H54 (cell line): ENCODE measurements around the gene HMHB1.

Source experiments
- DNase-seq: peaks from one replicate; pipeline ENCODE4 v3.0.0; 2011; ENCODE audit warnings: low spot score, mixed read lengths; ENCODE audit not compliant: insufficient read length
- FAIRE-seq: peaks from 3 replicates; lab custom pipeline; 2011; peaks lifted over from hg19 to GRCh38; lab: Jason Lieb, UNC
- POLR2A ChIP-seq: IDR thresholded peaks from 2 replicates; pipeline ENCODE4 v1.6.1; 2011; ENCODE audit warnings: low read depth, mild to moderate bottlenecking, low read length

Gene HMHB1

GRCh38 chr5:143812085-143812705 is at the start of gene HMHB1:
Gene HMHB1 (plus strand): TSS chr5:143812161.
- no peak for FAIRE-seq
- DNase-seq = no peak
- TF ChIP-seq POLR2A = no peak

- no peak for TF ChIP-seq POLR2A
- DNase-seq (no peak), FAIRE-seq (no peak)
Measured at GRCh38 chr5:143762636-143763220, 49.2 kb upstream of the HMHB1 start.

DNA sequence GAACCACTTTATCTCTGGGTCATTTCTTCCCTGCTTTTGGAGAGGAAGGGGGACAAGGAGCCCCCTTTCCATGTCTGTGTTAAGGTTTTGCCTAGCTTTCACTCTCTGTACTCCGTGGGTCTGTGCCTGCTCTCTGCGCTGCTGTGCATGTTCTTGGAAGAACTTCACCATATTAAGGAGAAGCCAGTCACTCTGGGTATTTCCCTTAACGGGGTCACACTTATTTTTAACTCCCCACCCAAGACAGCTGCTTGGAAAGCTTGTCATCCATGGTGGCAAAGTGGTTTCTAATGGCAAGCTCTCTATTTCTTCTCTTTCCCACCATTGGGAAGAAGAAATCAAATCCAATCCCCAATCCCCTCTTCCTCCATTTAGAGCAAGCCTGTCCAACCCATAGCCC is 44.8 kb upstream of the HMHB1 start:
- DNase-seq = no peak
- TF ChIP-seq POLR2A = no peak
- FAIRE-seq = no peak

- DNase-seq = no peak
- no peak for TF ChIP-seq POLR2A
- no peak for FAIRE-seq
Measured at GRCh38 chr5:143769026-143769786, 42.8 kb upstream of the HMHB1 start.

DNA sequence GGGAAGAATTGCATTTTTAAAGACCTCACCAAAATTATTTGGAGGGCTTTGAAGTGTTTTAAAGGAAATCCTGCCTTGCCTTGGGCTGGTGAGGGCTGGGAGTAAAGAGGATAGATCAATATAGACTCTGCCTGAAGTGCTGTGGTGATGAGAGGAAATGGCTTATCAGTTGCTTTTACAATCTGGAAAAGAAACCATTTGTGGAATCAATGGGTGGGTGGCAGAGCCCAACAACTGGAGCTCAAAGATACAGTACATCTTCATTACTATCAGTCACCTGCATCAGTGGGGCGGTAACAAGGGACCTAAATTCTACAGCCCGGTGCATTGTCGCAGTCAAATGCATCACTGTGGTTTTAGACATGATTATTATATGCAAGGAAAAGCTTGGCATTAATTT is 41.5 kb upstream of the HMHB1 start:
- FAIRE-seq = no peak
- no peak for TF ChIP-seq POLR2A
- no peak for DNase-seq

- FAIRE-seq (no peak), DNase-seq (no peak)
- TF ChIP-seq POLR2A = no peak
Measured at GRCh38 chr5:143771189-143771588, 40.8 kb upstream of the HMHB1 start.

DNA sequence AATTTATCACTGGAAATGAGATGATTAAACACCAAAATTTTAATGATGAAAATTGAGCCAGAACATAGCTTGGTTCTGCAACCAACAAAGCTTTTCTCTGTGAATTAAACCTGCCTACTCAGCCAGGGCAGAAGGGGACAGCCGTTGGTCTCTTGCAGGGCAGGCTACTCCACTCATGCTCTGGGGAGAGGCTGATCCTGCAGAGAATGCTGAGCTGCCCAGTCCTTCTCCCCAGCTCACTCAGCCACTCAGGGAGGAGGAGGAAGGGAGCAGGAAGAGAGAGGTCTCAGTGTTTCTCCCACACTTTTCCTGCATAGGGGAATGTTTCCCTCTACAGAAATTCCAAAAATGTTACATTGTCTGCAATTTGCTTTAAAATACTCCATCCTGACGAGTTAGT is 40.4 kb upstream of the HMHB1 start:
- TF ChIP-seq POLR2A = no peak
- DNase-seq (no peak), FAIRE-seq (no peak)

DNA sequence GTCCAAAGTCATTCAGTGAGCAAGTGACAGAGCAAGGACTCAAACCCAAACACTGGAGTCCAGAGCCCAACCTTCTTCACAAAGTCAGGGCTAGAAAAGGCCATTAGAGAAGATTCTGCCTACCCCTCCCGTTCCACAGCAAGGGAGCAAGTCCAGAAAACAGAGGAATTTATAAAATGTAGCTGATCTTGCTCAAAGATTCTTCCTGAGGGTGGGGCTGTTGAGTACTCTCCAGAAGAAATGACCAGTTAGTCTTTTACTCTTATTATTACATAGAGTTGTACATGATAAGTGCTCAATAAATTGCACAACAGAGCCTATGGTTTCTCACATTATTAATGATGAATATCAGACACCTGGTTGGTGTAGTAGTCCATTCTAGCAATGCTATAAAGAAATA is 39.3 kb upstream of the HMHB1 start:
- FAIRE-seq (no peak), DNase-seq (no peak)
- no peak for TF ChIP-seq POLR2A

- FAIRE-seq = peak; percentile 60
- no peak for TF ChIP-seq POLR2A
- DNase-seq = peak; percentile 10
Measured at GRCh38 chr5:143775258-143775657, 36.7 kb upstream of the HMHB1 start.

DNA sequence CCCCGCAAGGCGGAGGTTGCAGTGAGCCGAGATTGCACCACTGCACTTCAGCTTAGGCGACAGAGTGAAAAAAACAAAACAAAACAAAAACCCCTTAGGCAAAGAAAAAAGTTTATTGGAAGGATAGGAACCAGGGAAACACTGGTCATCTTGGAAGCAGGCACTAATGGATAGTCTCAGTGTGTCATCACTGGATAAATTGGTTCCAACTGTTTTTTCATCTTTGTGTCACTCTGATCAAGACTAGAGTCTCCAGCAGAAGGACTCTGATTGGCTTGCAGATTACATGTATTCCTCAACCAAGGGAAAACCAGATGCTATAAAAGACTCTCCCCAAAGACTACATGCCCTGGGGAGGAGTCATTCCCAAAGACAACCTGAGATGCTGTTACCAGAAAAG is 35.0 kb upstream of the HMHB1 start:
- no peak for DNase-seq
- FAIRE-seq = no peak
- TF ChIP-seq POLR2A = no peak

- DNase-seq (no peak), FAIRE-seq (no peak)
- no peak for TF ChIP-seq POLR2A
Measured at GRCh38 chr5:143779506-143779905, 32.5 kb upstream of the HMHB1 start.

DNA sequence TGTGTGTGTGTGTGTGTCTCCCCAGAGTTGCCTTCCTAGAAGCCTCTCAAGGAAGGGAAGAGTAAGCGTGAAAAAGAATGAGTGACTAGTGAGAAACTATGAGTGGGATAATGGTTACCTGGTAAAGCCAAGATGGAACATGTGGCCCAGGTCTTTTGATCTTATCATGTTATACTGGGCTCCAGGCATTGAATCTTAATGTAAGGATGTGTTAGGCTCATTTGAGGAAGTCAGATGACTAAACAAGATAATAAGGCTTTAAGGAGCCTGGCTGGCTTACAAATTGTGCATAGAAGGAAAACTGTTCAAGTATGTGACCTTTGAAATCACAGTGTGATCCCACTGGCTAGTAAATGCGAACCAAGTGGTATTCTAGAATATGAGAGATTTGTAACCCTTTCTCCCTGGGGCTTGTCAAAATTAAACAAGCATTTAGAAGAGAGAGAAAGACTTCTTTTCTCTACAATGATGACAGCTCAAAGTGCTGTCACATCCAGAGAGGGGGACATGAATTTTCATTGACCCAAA is 29.9 kb upstream of the HMHB1 start:
- no peak for FAIRE-seq
- no peak for DNase-seq
- no peak for TF ChIP-seq POLR2A

DNA sequence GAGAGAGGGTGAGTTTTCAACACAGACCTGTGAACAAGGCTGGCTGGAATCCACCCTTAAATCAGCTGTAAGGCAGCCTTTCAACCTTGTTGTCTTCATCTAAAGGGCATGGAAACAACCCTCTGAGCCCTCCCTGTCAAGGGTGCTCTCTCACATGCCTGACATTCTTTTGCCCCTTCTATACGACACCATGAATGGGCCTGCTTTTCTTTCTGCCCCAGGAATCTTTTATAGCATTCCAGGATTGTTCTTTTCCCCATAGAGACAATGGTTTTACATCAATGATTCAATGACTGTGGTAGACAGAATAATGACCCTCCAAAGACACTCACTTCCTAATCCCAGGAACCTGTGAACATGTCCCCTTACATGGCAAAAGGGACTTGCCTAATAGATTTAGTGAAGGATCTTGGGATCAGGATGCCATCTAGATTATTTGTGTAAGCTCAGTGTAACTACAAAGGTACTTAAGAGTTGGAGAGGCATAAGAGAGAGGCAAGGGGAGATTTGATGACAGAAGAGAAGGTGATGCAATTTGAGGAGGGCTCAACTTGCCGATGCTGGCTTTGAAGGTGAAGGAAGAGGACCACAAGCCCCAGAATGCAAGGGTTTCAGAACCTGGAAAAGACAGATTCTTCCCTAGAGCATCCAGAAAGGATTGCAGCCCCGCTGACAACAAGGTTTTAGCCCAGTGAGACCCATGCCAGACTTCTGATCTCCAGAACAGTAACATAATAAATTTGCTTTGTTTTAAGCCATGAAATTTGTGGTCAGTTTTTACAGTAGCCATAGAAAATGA is 29.2 kb upstream of the HMHB1 start:
- DNase-seq (no peak), FAIRE-seq (no peak)
- no peak for TF ChIP-seq POLR2A

DNA sequence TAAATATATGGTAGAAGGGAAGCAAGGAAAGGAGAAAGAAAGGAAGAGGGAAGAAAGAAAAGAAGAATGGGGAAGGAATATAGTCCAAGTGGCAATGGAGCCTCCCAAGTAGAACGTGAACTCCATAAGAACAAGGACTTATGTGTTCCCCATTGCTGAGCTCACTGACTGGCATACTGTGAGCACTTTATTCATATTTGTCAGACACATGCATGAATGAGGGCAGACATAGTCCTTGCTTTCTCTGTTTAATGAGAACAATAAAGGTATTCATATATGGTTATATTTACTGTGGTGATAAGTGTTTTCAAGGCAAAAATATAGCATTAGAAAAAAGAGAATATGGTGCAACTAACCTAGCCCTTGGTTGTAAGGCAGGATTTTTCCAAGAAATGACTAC is 23.6 kb upstream of the HMHB1 start:
- DNase-seq (no peak), FAIRE-seq (no peak)
- TF ChIP-seq POLR2A = no peak
